GM12892 (cell line): ENCODE measurements around the gene NUTM2D.
"Not testable (repeated sequence)": the region's sequence is repeated elsewhere in the genome, so short reads cannot be mapped to it uniquely, and the experiment has no call there.

Experiments
- POLR2A ChIP-seq: IDR thresholded peaks from 2 replicates; pipeline ENCODE4 v1.6.1; 2011; ENCODE audit warnings: low read depth, low read length, control low read depth
- POLR2AphosphoS5 ChIP-seq: IDR thresholded peaks from 2 replicates; pipeline ENCODE4 v1.6.1; 2011; ENCODE audit warnings: low read depth, low read length, control low read depth
- TAF1 ChIP-seq: IDR thresholded peaks from 2 replicates; pipeline ENCODE4 v1.6.1; 2011; ENCODE audit warnings: low read depth, mild to moderate bottlenecking, control low read depth, low read length, borderline replicate concordance

GRCh38 chr10:87398436-87398835 lies 40.9 kb downstream of the NUTM2D start:
- TF ChIP-seq TAF1, POLR2A, POLR2AphosphoS5: not testable (repeated sequence)
